ENCODE results near the gene YLPM1. TPM values are rescaled to one million over a fixed set of nuclear protein-coding genes. Genes with fewer than 3 reads are reported as not detected.

Gene YLPM1
- total and polyA plus RNA-seq, 2 donors from 2014 or later: 16.2 to 68.2 TPM

- peaks cover 0 to 2% (median 0%) of the 10 kb centered on the region in 3 donors for H3K36me3 ChIP-seq (ENCODE audit: control insufficient read depth in 2 of 3, insufficient read depth in 3 of 3, low read length in 3 of 3)
- H3K27me3 ChIP-seq (ENCODE audit: control insufficient read depth, insufficient read depth, low read length): no peaks in the 10 kb centered on the region
- H3K9me3 ChIP-seq (ENCODE audit: control insufficient read depth in 2 of 3, insufficient read depth in 1 of 3, low read length in 3 of 3): no peaks in the 10 kb centered on the region
- TF ChIP-seq, protein P1, sequence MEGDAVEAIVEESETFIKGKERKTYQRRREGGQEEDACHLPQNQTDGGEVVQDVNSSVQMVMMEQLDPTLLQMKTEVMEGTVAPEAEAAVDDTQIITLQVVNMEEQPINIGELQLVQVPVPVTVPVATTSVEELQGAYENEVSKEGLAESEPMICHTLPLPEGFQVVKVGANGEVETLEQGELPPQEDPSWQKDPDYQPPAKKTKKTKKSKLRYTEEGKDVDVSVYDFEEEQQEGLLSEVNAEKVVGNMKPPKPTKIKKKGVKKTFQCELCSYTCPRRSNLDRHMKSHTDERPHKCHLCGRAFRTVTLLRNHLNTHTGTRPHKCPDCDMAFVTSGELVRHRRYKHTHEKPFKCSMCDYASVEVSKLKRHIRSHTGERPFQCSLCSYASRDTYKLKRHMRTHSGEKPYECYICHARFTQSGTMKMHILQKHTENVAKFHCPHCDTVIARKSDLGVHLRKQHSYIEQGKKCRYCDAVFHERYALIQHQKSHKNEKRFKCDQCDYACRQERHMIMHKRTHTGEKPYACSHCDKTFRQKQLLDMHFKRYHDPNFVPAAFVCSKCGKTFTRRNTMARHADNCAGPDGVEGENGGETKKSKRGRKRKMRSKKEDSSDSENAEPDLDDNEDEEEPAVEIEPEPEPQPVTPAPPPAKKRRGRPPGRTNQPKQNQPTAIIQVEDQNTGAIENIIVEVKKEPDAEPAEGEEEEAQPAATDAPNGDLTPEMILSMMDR (IDR thresholded peaks at IDR 0.05; ENCODE audit: borderline replicate concordance, extremely low read depth, insufficient read depth): no peak
- H3K27ac ChIP-seq (ENCODE audit: low read depth in 2 of 2, low read length in 2 of 2): no peak overlapping the region
- DNase-seq (no peak), FAIRE-seq (no peak)
- H3K4me1 ChIP-seq (ENCODE audit: control insufficient read depth in 2 of 3, insufficient read depth in 2 of 3, low read depth in 1 of 3, low read length in 3 of 3): peaks cover 0 to 4% (median 0%) of the 10 kb centered on the region in 3 donors
- intact Hi-C loops (cut with DNase I): no loop called here
- no peak overlapping the region for H3K9ac ChIP-seq (ENCODE audit: low read length in 3 of 3)
- H3K4me3 ChIP-seq (ENCODE audit: low read length in 3 of 3): no peak overlapping the region
Measured at GRCh38 chr14:74841230-74842207, 78.4 kb downstream of the YLPM1 start.

DNA sequence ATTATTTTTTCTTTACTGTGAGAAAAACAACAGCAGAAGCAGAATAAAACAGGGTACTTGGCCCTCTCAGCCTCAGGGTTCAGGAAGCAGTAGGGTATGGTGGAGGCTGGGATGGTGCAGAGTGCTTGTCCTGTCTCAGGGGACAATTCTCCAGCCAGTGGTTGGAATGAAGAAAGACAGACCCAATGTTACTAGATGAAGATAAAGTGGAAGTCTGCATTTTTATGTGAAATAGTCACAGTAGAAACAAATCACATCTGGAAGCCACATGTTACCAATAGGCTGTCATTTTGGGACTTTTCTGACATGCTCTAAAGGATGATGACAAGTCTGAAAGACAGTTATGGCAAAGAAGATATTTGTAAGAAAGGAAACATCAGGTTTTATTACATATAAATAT is 80.5 kb downstream of the YLPM1 start:
- no peak for DNase-seq
- H3K4me1 ChIP-seq (ENCODE audit: control insufficient read depth in 2 of 3, insufficient read depth in 2 of 3, low read depth in 1 of 3, low read length in 3 of 3): no peaks in the 10 kb centered on the region
- FAIRE-seq: no peak
- intact Hi-C loops (cut with DNase I): no loop called here
- no peak overlapping the region for H3K4me3 ChIP-seq (ENCODE audit: low read length in 3 of 3)
- TF ChIP-seq, protein P1 (IDR thresholded peaks at IDR 0.05; ENCODE audit: borderline replicate concordance, extremely low read depth, insufficient read depth): no peak
- H3K9me3 ChIP-seq (ENCODE audit: control insufficient read depth in 2 of 3, insufficient read depth in 1 of 3, low read length in 3 of 3): no peaks in the 10 kb centered on the region
- H3K36me3 ChIP-seq (ENCODE audit: control insufficient read depth in 2 of 3, insufficient read depth in 3 of 3, low read length in 3 of 3): peaks cover 0 to 2% (median 0%) of the 10 kb centered on the region in 3 donors
- no peak overlapping the region for H3K9ac ChIP-seq (ENCODE audit: low read length in 3 of 3)
- H3K27ac ChIP-seq (ENCODE audit: low read depth in 2 of 2, low read length in 2 of 2): no peak overlapping the region
- no peaks in the 10 kb centered on the region for H3K27me3 ChIP-seq (ENCODE audit: control insufficient read depth, insufficient read depth, low read length)

DNA sequence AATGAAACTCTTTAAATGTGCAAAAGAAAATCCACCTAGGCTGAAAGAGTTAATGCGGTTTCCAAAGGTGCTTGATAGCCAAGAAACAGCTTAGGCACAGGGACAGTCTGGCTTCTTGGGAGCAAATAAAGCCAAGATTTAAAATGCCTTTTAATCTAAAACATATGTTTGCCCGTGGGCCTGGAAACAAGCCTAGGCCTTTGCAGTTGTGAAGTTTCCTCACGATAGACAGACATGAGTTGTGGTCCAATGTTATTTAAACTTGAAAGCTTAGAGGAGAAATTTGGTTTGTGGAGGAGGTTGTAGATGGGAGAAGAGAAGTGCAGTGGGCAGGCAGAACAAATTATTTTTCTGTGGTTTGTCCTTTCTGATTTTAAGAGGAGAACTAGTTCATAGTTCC is 83.1 kb downstream of the YLPM1 start:
- FAIRE-seq (no peak), DNase-seq (no peak)
- no peaks in the 10 kb centered on the region for H3K36me3 ChIP-seq (ENCODE audit: control insufficient read depth in 2 of 3, insufficient read depth in 3 of 3, low read length in 3 of 3)
- no peak overlapping the region for H3K4me3 ChIP-seq (ENCODE audit: low read length in 3 of 3)
- H3K27me3 ChIP-seq (ENCODE audit: control insufficient read depth, insufficient read depth, low read length): no peaks in the 10 kb centered on the region
- TF ChIP-seq, protein P1 (IDR thresholded peaks at IDR 0.05; ENCODE audit: borderline replicate concordance, extremely low read depth, insufficient read depth): no peak
- H3K9ac ChIP-seq (ENCODE audit: low read length in 3 of 3): no peak overlapping the region
- H3K4me1 ChIP-seq (ENCODE audit: control insufficient read depth in 2 of 3, insufficient read depth in 2 of 3, low read depth in 1 of 3, low read length in 3 of 3): no peaks in the 10 kb centered on the region
- no peaks in the 10 kb centered on the region for H3K9me3 ChIP-seq (ENCODE audit: control insufficient read depth in 2 of 3, insufficient read depth in 1 of 3, low read length in 3 of 3)
- intact Hi-C loops (cut with DNase I): no loop called here
- H3K27ac ChIP-seq (ENCODE audit: low read depth in 2 of 2, low read length in 2 of 2): no peak overlapping the region

All from kidney (tissue), 14 donors.